Activated CD4-positive, alpha-beta T cell treated with anti-CD3 and anti-CD28 coated beads, Interleukin-2, amount 50 U/mL, for 16 hours (primary cell): ENCODE measurements around the gene TMEM139.
"Not testable (repeated sequence)": the region's sequence is repeated elsewhere in the genome, so short reads cannot be mapped to it uniquely, and the experiment has no call there.

Experiments
- DNase-seq: peaks from one replicate; pipeline ENCODE4 v3.0.0-alpha.2; 2020

Gene TMEM139

DNA sequence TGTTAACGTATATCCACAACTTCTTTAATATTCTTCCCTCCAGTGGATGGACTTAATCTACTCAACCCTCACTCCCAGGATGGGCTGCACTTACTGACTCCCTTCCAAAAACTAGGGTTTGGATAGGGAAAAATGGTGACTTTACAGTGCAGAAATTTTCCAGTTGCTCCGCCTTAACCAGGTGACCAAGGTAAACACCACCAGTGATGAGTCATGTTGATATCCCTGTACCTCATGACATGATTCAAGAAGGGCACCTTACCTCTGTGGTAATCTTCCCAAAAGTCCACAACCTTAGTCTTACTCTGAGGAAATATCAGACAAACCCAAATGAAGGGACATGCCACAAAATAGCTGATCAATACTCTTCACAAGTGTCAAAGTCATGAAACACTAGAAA lies 25.0 kb upstream of the TMEM139 start:
- no peak for DNase-seq

DNA sequence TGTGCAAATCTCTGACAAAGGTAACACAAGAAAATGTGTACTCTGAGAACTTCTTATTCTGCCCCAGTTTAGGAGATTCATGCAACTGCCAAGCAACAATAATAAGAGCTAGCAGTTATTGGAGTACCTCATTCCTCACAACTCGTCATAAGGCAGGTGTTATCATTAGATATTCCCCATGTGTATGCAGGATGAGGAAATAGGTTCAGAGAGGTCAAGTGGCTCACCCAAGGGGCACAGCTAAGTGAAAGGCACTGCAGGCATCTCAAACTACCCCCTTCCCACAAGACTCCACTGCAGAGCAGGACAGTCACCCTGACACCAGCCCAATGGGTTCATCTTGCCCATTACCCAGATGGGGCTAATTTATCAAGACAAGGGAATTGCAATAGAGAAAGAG lies 22.9 kb upstream of the TMEM139 start:
- DNase-seq, result no peak

DNA sequence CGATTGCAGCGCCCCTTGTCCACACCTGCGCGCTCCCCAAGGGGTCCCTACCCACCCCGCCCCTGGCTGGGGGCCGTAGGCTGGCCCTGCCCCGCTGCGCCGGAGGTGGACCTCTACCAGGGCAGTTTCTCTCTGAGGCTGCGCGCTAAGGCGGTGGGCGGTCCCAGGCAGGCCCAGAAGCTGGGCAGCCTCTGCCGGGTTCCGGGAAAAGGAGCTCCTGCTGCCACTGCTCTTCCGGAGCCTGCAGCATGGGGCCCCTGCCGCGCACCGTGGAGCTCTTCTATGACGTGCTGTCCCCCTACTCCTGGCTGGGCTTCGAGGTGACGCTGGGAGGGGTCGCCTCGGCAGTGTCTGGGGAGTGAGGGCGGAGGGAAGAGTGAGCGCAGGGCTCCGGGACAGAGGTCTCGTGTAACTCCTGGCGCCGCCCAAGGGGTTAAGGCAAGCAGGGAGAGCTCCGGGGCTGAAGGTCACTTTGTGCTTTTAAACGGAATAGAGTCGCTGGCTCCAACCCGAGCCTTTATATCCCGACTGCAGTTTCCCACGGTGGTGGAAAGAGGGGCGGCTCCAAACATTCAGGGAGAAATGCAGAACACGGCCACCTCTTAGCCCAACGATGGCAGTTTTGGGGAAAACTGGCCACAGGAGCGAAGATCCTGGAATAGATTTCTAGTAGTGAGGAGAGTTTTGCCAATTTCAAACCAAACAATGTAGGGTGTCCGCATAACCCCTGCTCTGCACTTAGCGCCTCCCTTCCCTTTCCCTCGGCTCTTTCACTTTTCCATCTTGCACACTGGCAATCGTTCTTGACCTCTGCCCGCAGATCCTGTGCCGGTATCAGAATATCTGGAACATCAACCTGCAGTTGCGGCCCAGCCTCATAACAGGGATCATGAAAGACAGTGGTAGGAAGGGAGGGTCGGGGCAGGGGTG lies 21.2 kb upstream of the TMEM139 start, which contains the start of gene GSTK1:
TSS of gene GSTK1 (plus strand) at position 176 of the 930 bp plus-strand sequence. CDS start at position 249, 73 bp downstream.
- peak; percentile 88 for DNase-seq

DNA sequence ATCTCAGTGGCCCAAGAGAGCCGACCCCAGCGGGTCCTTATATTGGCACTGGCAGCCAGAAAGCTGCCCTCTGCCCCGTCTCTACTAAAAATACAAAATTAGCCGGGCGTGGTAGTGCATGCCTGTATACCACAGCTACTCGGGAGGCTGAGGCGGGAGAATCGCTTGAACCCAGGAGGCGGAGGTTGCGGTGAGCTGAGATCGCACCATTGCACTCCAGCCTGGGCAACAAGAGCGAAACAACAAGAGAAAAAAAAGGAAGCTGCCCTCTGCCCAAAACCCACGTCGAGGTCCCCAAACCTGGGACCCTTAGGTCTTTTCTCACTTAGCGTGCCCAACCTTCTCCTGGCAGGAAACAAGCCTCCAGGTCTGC lies 20.6 kb upstream of the TMEM139 start:
- DNase-seq, result not testable (repeated sequence)

DNA sequence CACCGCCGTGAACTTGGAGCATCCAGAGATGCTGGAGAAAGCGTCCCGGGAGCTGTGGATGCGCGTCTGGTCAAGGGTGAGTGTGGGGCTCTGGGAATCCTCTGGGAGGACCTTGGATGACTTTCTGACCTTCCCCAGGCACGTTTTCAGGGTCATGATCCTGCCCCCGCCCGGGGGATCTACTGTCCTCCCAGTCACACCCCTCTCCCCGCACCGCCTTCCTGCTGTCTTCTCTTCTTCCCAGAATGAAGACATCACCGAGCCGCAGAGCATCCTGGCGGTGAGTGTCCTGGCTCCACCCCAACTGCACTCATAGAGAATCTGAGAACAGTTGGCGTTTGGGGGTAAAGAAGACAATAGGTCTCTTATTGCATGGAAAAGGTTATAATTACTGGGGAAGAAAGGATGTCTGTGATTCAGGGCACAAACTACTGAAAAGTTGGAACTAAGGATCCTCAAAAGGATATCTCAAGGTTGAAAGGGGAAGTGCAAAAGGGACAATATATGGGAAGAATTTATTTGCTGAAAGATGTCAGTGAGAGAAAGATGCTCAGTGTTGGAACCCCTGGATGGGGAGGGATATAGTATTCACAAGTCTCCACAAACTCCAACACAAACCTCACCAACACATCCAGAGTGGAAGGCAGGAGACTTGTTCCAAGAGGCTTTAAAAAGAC lies 19.6 kb upstream of the TMEM139 start:
- no peak for DNase-seq

DNA sequence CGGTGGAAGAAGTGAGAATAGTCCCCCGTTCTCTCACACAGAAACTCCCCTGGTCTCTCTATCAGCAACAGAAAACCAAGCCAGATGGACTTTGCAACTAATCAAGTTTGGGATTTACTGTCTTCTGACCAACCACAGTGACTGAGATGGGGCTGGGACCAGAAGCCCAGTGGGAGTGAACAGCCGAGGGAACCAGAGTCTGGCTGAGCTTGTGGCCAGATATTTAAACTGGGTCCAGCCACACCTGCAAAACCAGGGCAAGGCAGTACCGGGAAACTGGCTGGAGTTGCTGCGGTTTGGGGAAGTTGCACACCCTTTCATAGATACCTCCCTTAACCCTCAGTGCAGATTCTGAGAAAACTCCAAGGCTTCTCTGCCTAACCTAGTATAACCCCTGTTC lies 15.5 kb upstream of the TMEM139 start:
- DNase-seq, result no peak

DNA sequence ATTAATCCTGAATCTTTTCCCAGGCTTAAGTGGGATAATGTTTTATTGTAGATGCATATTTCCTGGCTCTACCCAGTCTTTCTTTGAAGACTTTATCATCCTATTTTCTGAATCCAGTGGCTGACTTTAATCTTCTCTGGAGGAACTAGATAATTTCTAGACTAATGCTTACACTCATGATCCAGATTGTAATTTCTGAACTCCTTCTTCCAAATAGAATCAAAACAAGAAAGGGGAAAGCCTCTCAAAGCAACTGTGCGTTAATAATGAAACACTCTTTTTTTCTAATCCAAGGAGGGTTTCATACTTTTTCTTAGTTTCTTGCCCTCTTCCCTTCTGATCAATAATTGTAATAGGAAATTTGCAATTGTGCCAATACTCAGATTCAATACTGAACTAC lies 13.5 kb upstream of the TMEM139 start:
- peak; percentile 44 for DNase-seq

DNA sequence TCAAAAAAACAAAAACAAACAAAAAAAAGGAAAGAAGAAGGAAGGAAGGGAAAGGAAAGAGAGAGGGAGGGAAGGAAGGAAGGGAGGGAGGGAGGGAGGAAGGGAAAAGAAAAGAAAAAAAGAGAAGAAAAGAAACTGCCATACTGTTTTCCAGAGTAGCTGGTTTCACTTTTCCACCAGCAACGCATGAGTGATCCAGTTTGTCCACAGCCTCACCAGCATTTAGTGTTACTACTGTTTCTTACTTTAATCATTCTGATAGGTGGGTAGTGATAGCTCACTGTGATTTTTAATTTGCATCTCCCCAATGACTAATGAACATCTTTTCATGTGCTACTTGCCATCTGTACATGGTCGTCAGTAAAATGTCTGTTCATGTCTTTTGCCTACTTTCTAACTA lies 11.9 kb upstream of the TMEM139 start:
- no peak for DNase-seq

DNA sequence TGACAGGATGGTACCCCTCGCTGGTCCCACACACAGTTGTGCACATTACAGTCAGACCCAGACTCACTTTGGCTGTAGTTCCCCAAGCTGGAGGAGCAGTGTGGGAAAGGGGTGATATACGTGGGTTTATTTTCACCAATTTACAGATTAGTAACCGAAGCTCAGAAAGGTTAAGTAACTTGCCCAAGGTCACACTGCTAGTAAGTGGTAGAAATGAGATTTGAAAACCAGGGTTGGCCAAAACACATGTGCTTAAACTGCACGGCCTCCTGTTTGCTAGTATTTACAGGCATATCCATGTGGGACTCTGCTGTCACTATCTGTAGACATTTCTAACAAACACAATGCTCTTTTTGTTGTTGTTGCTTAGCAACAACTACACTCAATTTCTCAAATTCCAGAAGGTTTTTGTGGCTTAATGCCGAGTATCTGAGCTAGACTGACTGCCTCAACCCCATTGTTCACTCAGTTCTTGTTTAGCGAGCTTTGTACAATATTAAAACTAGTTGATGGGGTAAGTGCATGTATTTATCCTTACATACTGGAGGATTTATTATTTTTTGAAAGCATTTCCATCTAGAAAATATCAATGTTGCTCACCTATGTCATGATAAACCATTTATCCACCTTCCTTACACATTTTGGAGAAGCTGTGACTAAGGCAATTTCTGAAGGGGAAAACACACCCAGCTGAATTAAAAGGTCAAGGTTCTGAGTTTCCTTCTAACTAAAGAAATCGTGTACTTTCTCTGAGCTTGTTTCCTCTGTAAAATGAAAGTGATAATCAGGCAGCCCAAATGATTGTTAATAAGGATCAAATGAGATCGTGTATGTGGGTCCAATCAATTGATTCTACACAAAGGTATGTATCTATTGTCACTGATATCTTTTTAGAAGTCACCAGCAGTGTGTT lies 5.3 kb upstream of the TMEM139 start:
- DNase-seq, result no peak

DNA sequence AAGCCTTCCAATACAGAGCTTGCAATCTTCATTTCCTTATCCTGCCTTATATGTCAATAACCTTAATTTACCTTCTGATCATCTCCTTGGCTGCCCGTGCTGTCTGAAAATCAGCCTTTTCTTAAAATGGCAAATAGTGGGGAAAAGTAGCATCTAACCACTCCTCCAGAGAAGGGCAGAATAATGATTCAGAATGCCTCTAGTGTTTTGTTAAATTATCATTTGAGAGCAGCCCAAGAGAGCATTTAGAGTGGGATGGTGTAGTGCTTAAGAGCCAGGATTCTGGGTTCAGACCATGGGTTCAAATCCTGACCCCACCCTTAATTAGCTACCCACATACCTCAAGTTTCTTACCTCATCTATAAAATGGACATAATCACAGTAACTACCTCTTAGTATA lies 4.6 kb upstream of the TMEM139 start:
- DNase-seq, result no peak

DNA sequence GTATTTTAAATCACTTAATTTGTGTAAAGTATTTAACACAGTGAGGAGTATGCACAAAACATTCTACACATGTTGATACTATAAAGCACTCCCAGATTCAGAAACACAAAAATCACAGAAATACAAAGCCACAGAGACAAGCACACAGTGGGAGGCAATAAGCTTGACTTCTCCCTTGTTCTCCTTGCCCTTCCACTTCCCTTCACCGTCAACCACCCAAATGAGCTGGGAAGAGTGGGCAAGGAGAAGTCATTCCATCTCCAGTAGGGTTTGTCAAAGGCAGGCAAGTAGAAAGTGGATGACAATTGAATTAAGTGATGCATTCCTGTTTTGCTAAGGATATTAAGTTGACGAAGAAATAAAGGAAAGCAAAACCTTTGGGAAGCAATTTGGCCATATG lies 4.2 kb upstream of the TMEM139 start:
- DNase-seq, result no peak

DNA sequence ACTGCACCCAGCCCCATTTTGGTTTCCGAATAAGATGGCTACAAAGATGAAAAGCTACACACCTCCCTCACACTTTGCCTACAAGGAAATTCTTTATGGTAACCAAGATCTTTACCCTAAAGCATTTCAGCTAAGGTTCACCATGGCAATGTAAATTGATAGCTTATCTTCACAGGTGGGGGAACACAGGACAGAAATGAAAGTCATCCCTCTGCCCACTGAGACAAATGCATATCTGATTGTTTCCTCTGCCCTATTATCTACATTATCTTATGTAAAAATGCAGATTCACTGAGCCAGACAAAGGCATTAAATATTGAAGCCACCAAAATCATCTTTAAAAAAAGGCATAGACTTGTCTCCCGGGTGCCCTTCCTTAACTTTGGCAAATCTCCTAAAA lies 3.2 kb upstream of the TMEM139 start:
- DNase-seq, result no peak

DNA sequence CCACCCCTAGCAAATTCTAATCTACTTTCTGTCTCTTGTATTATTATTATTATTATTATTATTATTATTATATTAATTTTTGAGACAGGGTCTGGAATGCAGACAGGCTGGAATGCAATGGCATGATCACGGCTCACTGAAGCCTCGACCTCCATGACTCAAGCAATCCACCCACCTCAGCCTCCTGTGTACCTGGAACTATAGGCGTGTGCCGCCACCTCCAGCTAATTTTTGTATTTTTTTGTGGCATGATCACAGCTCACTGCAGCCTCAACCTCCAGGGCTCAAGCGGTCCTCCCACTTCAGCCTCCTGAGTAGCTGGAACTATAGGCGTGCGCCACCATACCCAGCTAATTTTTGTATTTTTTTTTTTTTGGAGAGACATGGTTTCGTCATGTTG lies 2.6 kb upstream of the TMEM139 start:
- no peak for DNase-seq

DNA sequence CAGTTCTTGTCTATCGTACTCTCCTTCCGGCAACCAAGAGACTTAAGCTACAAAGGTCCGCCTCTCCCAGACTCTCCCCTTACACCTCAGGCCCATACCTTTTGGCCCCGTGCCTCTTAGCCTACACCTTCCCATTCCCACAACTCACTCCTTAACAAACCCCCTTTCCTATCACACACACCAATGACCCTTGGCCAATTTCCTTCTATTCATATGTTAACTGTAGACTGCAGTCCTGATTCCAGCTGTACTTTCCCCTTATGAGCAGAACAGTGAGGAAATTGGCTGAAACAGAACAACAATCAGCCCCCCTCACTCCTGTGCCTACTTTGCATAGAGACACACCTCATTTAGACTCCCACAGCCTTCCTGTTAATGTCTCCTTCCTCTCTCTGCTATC lies 1.4 kb upstream of the TMEM139 start:
- no peak for DNase-seq

DNA sequence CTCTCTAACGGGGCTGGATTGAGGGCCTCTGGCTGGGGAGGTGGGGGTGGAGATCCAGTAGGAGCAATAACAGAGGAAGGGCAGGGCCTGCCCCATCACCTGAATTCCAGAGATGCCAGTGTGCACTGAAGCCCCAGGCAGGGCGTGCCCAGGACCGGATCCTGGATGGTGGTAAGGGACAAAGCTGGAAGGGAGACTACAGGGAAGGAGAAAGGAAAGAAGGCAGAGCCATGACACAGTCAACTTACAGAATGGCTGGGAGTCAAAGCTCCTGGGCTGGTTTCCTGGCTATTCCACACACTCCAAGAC lies 666 bp downstream of the TMEM139 start:
- no peak for DNase-seq

DNA sequence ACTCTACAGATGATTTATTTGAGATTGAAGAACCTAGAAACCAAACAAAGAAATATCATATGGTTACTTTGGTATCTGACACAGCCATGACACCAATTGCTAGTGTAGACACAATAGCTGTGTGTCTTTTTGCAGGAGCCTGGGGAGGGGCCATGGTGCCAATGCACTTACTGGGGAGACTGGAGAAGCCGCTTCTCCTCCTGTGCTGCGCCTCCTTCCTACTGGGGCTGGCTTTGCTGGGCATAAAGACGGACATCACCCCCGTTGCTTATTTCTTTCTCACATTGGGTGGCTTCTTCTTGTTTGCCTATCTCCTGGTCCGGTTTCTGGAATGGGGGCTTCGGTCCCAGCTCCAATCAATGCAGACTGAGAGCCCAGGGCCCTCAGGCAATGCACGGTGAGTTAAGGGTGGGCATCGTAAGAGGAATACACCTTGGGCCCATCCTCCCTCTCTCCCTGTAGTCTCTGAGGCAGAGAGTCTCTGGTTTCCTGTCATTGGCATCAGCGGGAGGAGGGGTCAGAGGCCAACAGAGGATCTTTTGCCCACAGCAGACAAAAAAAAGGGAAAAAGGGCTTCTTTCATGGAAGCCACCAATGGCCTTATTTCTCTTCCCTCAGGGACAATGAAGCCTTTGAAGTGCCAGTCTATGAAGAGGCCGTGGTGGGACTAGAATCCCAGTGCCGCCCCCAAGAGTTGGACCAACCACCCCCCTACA lies 1.2 kb downstream of the TMEM139 start:
- DNase-seq, result no peak

DNA sequence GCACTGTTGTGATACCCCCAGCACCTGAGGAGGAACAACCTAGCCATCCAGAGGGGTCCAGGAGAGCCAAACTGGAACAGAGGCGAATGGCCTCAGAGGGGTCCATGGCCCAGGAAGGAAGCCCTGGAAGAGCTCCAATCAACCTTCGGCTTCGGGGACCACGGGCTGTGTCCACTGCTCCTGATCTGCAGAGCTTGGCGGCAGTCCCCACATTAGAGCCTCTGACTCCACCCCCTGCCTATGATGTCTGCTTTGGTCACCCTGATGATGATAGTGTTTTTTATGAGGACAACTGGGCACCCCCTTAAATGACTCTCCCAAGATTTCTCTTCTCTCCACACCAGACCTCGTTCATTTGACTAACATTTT lies 1.7 kb downstream of the TMEM139 start:
- DNase-seq, result no peak

DNA sequence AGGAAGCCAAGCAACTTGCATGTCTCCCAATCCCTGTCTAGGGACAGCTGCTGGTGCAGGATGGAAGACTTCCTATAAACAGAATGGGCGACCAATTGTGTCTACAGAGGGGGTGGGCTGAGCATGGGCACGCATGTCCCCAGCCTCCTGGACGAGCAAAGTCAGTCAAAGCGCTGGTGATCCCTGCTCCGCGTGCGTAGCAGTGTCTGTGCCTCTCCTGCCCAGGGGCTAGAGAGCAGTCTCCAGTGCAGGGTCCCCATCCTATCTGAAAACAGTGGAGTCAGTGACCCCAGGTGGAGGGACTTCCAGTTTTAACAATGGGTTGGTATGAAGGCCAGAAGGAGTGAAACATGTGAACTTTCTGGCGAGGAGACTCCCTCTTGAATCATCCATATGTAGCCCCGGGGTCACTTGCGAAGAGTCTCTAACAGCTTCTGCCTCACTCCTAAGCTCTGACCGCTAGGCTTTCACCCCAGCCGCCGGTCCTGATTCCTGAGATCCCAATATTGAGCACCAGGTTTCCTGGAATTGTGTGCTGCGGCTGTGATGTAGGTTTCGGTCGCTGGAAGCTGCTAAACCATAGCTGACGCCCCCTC lies 2.7 kb downstream of the TMEM139 start:
- no peak for DNase-seq

DNA sequence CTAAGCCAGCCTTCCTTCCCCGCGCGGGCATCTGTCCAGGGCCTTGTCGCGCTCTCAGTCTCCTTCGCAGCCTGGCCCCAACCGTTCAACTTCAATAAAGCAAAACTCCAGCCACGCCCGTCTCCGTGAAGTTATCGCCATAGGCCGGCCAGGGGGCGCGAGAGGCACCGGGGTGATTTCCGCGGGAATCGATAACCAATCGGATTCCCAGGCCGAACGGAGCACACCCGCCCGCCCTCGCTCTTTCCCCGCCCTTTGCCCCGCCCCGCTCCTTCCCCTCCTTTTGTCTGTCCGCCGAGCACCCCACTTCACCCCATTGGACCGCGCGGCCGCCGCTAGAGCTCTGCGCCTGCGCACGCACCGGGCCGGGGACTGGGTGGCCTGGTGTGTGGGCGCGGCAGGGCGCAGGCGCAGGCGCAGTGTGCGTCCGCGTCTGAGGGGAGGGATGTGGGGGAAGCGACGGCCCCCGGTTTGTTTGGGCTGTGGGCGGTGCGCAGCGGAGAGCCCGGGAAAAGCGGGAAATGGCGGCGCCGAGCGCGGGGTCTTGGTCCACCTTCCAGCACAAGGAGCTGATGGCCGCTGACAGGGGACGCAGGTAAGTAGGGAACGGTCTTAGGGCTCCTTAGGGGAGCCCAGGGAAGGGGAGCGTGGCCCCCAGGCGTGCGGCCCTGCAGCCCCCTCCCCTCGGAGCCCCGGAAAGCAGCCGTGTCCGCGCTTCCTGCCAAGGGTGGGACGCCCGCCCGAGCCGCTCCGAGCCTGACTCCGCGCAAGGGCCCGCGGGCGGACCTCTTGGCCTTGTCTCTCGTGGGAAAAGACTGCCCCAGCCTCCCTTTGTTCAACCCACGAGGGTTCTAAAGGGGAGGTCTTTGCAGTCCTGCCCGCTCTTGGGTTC lies 3.4 kb downstream of the TMEM139 start, which contains the start of gene CASP2:
TSS of gene CASP2 (plus strand) at position 417 of the 892 bp plus-strand sequence. CDS start at position 522, 105 bp downstream.
- DNase-seq, result peak; percentile 99

DNA sequence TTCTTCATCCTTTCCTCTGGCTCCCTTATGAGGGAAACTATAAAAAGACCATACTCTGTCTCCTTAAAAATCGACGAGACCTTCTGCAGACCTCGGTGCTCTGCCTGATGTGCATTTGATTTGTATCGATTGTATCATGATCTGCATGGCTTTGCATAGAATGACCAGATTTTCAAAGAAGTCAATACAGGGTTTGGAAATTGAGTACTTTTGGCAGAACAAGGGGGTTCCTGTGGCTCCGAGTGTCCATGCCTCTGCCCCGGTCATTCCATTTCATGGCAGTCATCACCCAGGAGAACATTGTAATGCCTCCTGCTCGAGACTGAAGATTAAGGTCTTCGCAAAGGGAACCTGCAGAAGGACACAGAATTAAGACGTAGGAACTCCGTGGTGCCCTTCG lies 4.1 kb downstream of the TMEM139 start:
- no peak for DNase-seq

DNA sequence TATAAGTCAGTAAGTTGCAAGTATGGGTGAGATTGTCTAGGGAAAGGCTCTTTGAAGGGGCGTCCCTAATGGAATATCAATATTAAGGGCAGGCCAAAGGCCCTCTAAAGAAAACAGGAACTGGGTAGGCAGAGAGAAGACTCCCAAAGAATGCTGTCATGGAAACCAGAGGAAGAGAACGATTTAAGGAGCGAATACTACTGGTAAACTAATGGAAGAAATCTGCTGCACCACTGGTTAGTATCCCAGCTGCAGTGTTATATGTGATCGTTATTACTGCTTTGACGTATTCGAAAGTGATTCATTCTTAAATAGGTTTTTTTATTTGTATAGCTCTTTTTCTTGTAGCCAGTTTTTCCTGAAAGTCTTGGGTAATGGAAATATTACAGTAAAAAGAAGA lies 4.7 kb downstream of the TMEM139 start:
- no peak for DNase-seq
